Measurements from ENCODE around the gene GPSM1. TPM values are rescaled to one million over a fixed set of nuclear protein-coding genes. Genes with fewer than 3 reads are reported as not detected.

GPSM1 gene
- total and polyA plus RNA-seq, 10 donors: 4.5 to 27.9 (median 12.5) TPM

DNA sequence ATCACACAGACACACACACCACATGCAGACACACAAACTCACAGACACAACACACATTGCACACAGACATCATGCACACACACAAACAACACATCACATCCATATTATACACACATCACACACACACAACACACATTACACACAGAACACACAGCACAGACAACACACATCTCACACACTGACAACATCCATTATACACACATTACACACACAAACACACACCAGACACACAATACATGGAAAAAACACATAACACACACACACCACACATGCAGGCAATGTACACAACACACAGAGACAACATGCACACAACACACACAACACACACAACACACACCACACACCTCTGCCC lies 18.7 kb upstream of the GPSM1 start:
- Histone ChIP-seq H3K36me3 (no peaks in the 10 kb centered on the region), H3K27ac (no peak overlapping the region), H3K4me1 (peaks cover 0 to 60% (median 27%) of the 10 kb centered on the region in 6 donors), H3K4me3 (no peak overlapping the region), H3K27me3 (replicated peaks in 1 of 7) (peaks cover 0 to 70% (median 7%) of the 10 kb centered on the region in 7 donors), H3K9me3 (no peaks in the 10 kb centered on the region)
- intact Hi-C loops (cut with DNase I; ENCODE audit: low total_unique reads): no loop called here
- peak in 1 of 3 donors; percentile 8 for TF ChIP-seq POLR2A (IDR thresholded peaks at IDR 0.05)
- TF ChIP-seq, protein P1, sequence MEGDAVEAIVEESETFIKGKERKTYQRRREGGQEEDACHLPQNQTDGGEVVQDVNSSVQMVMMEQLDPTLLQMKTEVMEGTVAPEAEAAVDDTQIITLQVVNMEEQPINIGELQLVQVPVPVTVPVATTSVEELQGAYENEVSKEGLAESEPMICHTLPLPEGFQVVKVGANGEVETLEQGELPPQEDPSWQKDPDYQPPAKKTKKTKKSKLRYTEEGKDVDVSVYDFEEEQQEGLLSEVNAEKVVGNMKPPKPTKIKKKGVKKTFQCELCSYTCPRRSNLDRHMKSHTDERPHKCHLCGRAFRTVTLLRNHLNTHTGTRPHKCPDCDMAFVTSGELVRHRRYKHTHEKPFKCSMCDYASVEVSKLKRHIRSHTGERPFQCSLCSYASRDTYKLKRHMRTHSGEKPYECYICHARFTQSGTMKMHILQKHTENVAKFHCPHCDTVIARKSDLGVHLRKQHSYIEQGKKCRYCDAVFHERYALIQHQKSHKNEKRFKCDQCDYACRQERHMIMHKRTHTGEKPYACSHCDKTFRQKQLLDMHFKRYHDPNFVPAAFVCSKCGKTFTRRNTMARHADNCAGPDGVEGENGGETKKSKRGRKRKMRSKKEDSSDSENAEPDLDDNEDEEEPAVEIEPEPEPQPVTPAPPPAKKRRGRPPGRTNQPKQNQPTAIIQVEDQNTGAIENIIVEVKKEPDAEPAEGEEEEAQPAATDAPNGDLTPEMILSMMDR (IDR thresholded peaks at IDR 0.05 in 8 of 11, conservative IDR thresholded peaks at IDR 0.05 in 3 of 11): no peak
- no peak for DNase-seq

DNA sequence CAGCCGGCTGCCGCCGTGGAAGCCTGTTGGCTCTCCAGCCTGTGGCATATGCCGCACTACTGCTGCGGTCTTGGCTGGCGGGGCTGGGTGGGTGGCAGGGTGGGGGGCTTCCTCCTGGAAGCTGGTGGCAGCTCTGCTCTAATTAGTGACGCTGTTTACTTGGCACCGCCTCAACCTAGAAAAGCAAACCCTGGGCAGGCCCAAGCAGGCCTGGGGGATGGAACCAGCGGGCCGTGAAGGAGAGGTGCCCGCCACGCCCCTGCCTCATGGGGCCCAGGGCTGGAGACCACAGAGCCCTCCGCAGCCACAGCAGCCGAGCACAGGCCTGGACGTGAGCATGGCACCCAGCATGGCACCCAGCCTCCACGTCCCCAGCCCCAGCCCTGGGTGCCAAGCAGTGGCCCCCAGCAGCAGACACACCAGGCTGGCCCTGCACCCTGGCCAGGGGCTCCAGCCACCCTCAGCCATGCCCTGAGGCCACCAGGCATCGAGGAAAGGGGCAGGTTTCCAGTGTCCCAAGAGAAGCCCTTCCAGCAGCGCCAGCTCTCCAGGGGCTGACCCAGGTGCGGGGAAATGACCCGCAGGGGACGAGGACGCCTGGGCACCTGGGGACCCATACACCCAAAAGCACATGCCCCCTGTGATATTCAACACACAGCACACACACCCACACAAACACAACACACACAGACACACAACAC lies 18.1 kb upstream of the GPSM1 start:
- TF ChIP-seq, protein P1 (IDR thresholded peaks at IDR 0.05 in 8 of 11, conservative IDR thresholded peaks at IDR 0.05 in 3 of 11): no peak
- no peak for TF ChIP-seq POLR2AphosphoS5 (IDR thresholded peaks at IDR 0.05)
- peaks cover 0 to 64% (median 7%) of the 10 kb centered on the region in 7 donors for H3K27me3 ChIP-seq (replicated peaks in 1 of 7)
- DNase-seq: no peak
- H3K4me3 ChIP-seq: peak overlapping the region in 1 of 8 donors; percentile 24
- 35 to 71% (median 37%) methylated on average over 10 to 22 of the region's 22 CpGs for WGBS, 5 donors
- peaks cover 0 to 60% (median 23%) of the 10 kb centered on the region in 6 donors for H3K4me1 ChIP-seq
- H3K9me3 ChIP-seq: peaks cover 0 to 2% (median under 1%) of the 10 kb centered on the region in 8 donors
- no peak overlapping the region for H3K27ac ChIP-seq
- no peaks in the 10 kb centered on the region for H3K36me3 ChIP-seq
- intact Hi-C loops (cut with DNase I; ENCODE audit: low total_unique reads): no loop called here

DNA sequence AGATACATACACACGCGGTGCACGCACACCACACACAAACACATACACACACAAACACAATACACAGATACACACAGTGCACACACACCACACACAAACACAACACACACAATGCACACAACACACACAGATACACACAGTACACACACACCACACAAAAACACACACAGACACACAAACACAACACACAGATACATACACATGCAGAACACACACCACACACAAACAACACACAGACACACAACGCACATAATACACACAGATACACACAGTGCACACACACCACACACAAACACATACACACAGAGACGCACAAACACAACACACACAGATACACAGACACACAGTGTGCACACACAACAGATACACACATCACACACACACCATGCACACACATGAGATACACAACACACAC lies 17.5 kb upstream of the GPSM1 start:
- TF ChIP-seq POLR2AphosphoS5 (IDR thresholded peaks at IDR 0.05) (no peak), POLR2A (IDR thresholded peaks at IDR 0.05) (no peak)
- TF ChIP-seq, protein P1 (IDR thresholded peaks at IDR 0.05 in 8 of 11, conservative IDR thresholded peaks at IDR 0.05 in 3 of 11): no peak
- Histone ChIP-seq H3K4me1 (peaks cover 0 to 60% (median 22%) of the 10 kb centered on the region in 6 donors), H3K9me3 (peaks cover 0 to 8% (median 6%) of the 10 kb centered on the region in 8 donors), H3K27ac (no peak overlapping the region), H3K36me3 (no peaks in the 10 kb centered on the region), H3K4me3 (no peak overlapping the region), H3K27me3 (replicated peaks in 1 of 7) (peaks cover 0 to 60% (median 7%) of the 10 kb centered on the region in 7 donors)
- 93 to 95% (median 94%) methylated on average over 5 of the region's 5 CpGs for WGBS, 5 donors
- intact Hi-C loops (cut with DNase I; ENCODE audit: low total_unique reads): no loop called here
- DNase-seq: no peak

DNA sequence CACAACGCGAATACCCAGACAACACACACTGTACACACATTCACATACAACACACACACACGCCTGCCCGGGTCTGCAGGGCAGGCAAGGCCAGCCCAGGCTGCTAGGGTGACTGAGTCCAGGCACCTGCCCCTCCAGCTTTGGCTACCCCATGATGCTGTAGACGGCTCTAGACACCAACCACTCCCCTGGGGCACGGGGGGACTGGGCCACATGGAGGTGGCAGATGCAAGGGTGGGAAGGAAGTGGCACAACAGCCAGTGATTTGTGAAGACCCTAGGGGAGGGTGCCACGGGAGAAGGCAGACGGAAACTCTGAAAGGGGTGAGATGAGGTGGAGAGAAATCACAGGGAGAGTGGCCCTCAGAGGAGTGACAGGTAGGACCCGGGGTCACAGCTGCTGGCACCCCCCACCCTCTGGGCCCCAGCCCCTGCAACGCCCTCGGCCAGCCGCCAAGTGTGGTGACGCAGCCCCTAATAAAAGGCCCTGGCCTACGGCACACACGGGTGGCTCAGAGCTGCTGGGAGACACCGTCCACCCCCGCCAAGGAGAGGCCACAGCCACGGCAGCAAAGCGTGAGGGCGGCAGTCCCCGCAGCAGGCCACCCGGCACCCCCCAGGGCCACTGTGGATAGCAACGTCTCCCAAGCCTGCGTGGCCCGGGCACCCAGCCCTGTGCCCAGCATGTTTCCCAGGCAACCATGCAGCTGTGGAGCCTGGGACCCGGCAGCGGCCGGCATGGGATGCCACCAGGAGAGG lies 16.9 kb upstream of the GPSM1 start:
- WGBS, 5 donors: 31 to 51% (median 40%) methylated on average over 10 to 28 of the region's 28 CpGs
- Histone ChIP-seq H3K4me1 (peaks cover 0 to 58% (median 22%) of the 10 kb centered on the region in 6 donors), H3K4me3 (no peak overlapping the region), H3K27me3 (replicated peaks in 1 of 7) (peaks cover 0 to 54% (median 7%) of the 10 kb centered on the region in 7 donors), H3K9me3 (peaks cover 0 to 14% (median 11%) of the 10 kb centered on the region in 8 donors), H3K27ac (no peak overlapping the region), H3K36me3 (no peaks in the 10 kb centered on the region)
- intact Hi-C loops (cut with DNase I; ENCODE audit: low total_unique reads): no loop called here
- TF ChIP-seq, protein P1 (IDR thresholded peaks at IDR 0.05 in 8 of 11, conservative IDR thresholded peaks at IDR 0.05 in 3 of 11): no peak
- TF ChIP-seq POLR2AphosphoS5 (IDR thresholded peaks at IDR 0.05) (no peak), POLR2A (IDR thresholded peaks at IDR 0.05) (no peak)
- DNase-seq: no peak
